Pancreas (tissue), 10 donors: ENCODE data around the gene PPFIBP2. TPM values are rescaled to one million over a fixed set of nuclear protein-coding genes. Genes with fewer than 3 reads are reported as not detected.

ENCODE experiments used
- ATAC-seq, 4 donors: fragments of 200-7000 bp; cut with Tn5 transposase; one replicate each; pipeline versions ENCODE4 v1.8.0 to v1.9.1; 2020; ENCODE audit warnings: mild to moderate bottlenecking in 4 of 4, moderate library complexity in 4 of 4
- DNase-seq, 6 donors: peaks; one replicate each; pipeline ENCODE4 v3.0.0-alpha.2; 2020
- FAIRE-seq: peaks from 2 replicates; lab custom pipeline; 2012; peaks lifted over from hg19 to GRCh38; lab: Jason Lieb, UNC
- H3K27ac ChIP-seq, 4 donors: fragments of 200-600 bp; sonication (generic); 1 replicate in 3 of 4; 2 replicates in 1 of 4; pipeline versions ENCODE4 v1.5.0 to v1.8.0; 2020
- H3K27me3 ChIP-seq, 4 donors: fragments of 200-600 bp; one replicate each; pipeline ENCODE4 v1.8.0; 2021
- H3K36me3 ChIP-seq, 3 donors: fragments of 200-600 bp; sonication (generic) in 1 of 3; one replicate each; pipeline versions ENCODE4 v1.5.0 to v1.8.0; 2020 to 2021
- H3K4me1 ChIP-seq, 3 donors: fragments of 200-600 bp; one replicate each; pipeline ENCODE4 v1.8.0; 2021
- H3K4me3 ChIP-seq, 4 donors: fragments of 200-600 bp; sonication (generic) in 2 of 4; one replicate each; pipeline versions ENCODE4 v1.5.0 to v1.8.0; 2020 to 2021
- H3K9me3 ChIP-seq, 4 donors: fragments of 200-600 bp; one replicate each; pipeline ENCODE4 v1.8.0; 2021
- CTCF ChIP-seq, 4 donors: fragments of 200-600 bp; sonication (generic) in 3 of 4; IDR thresholded peaks; one replicate each; pipeline versions ENCODE4 v1.5.0 to v1.8.0; 2021; ENCODE audit warnings: antibody characterized with exemption in 4 of 4
- WGBS, 2 donors: extraction: QIAGEN DNeasy Blood & Tissue Kit; methylation state at CpG; one replicate each; pipeline ENCODE4 v1.1.7; 2013; 5-methylcytosine and 5-hydroxymethylcytosine counted together
- intact Hi-C, 3 donors: fragments of 100-400 bp; cut with DNase I; formaldehyde crosslinking; loops; one replicate each; pipeline versions ENCODE4 v1.11.1 to v1.14.2; 2022
- polyA plus RNA-seq, 2 donors: library from polyadenylated mRNA; stranded (reverse); fragments of 200-250 nt; gene quantifications; one replicate each; pipeline ENCODE4 v1.2.3, GENCODE V29; 2013
- total RNA-seq, 6 donors: library from RNA; stranded (reverse); fragmentation: NEBNext Ultra II Directional in 4 of 6; extraction: Animal tissue kit (Norgen Biotek cat#: 25700) in 4 of 6; gene quantifications; one replicate each; pipeline versions ENCODE4 v1.2.1 to v1.2.4, GENCODE V29; 2021 to 2023
- donor health status: healthy with polysubstance abuse.
- donor health status: DM: no; HTN: no; CAD: no; lungs with moderate emphysema.
- donor health status: DM: no; HTN: no; CAD: no.
- donor health status: control.
- donor health status: control.
- donor health status: Bipolar disorder and iron deficiency.
- donor health status: DM: yes; HTN: yes; CAD: no.
- donor health status: DM: no; HTN: no; CAD: no.
- donor health status: DM: no; HTN: no; CAD: no.
- donor health status: DM: yes; HTN: yes; CAD: no.

The PPFIBP2 gene
- total and polyA plus RNA-seq, 8 donors, result 8.0 to 24.7 (median 11.4) TPM

GRCh38 chr11:7612056-7612660, 98.4 kb downstream of the PPFIBP2 start:
- DNase-seq (no peak), ATAC-seq (peak; percentile 9 to 52 (median 33)), FAIRE-seq (no peak)
- TF ChIP-seq CTCF (IDR thresholded peaks at IDR 0.05), result no peak
- H3K4me1 ChIP-seq, result peaks cover 30 to 54% (median 35%) of the 10 kb centered on the region in 3 donors
- H3K27ac ChIP-seq, result peak overlapping the region; percentile 10 to 71 (median 44)
- H3K9me3 ChIP-seq, result no peaks in the 10 kb centered on the region
- no peaks in the 10 kb centered on the region for H3K36me3 ChIP-seq
- H3K27me3 ChIP-seq, result no peaks in the 10 kb centered on the region
- intact Hi-C loops, result no loop called here
- no peak overlapping the region for H3K4me3 ChIP-seq
- WGBS, 2 donors, result 30 to 43% methylated on average over 7 of the region's 7 CpGs

DNA sequence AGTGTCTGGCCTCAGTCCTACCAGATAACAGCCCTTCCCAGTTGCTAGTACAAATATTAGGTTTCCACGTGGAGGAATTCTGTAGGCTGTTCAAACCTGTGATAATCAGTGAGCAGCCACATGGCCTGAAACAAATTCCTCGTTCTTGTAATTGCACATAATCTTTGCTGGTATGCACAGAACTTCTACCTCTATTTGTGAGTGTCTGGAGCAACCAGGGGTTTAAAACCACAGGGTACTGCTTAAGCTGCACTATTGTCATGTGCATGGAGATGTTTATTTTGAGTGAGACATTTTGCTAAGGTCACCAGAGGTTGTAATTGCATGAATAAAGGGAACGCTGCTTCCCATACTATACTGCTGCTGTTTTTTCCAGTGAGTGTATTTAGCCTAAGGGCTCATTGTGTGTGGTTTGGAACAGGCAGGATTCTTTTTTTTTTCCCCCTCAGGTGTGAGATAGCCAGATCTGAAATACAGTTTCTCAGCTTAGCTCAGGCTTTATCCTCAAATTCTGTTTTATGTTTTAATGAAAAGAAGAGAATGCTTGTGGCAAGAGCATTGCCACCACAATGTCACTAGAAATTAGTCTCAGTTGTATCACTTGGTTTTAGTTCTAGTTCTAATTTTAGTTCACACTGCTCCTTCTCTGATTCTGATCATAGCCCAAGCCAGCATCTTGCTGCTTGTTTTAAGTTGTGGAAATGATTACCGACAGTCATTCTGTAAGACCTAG, 99.0 kb downstream of the PPFIBP2 start:
- ATAC-seq, result peak; percentile 78 to 89 (median 80)

DNA sequence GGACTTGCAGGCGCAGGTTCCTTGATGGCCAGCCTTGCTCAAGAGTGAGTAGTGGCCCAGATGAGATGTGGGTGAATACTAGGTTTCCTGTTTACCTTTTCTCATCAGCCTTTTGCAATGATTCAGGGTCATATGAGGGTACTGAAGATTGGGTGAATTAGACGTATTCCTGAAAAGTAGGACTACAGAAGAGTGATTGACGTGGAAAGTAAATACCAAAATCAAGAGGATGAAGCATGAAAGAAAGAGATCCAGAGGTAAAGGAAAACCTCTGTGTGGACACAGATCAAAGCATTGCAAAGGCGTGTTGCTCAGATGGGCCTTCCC, 99.6 kb downstream of the PPFIBP2 start:
- no peak for DNase-seq
- H3K4me3 ChIP-seq, result no peak overlapping the region
- ATAC-seq, result no peak
- TF ChIP-seq CTCF (IDR thresholded peaks at IDR 0.05), result no peak
- no peak for FAIRE-seq
- intact Hi-C loops, result no loop called here
- peak overlapping the region in 3 of 4 donors; percentile 20 to 71 (median 68) for H3K27ac ChIP-seq
- H3K9me3 ChIP-seq, result no peaks in the 10 kb centered on the region
- H3K36me3 ChIP-seq, result no peaks in the 10 kb centered on the region
- H3K27me3 ChIP-seq, result no peaks in the 10 kb centered on the region
- peaks cover 30 to 43% (median 35%) of the 10 kb centered on the region in 3 donors for H3K4me1 ChIP-seq
- WGBS, 2 donors, result 69 to 74% methylated on average over 4 of the region's 4 CpGs

More for the DNA sequence above, 99.0 kb downstream of the PPFIBP2 start:
- Histone ChIP-seq H3K27ac (peak overlapping the region; percentile 10 to 71 (median 44)), H3K4me3 (no peak overlapping the region), H3K27me3 (no peaks in the 10 kb centered on the region), H3K36me3 (no peaks in the 10 kb centered on the region), H3K9me3 (no peaks in the 10 kb centered on the region), H3K4me1 (peaks cover 30 to 47% (median 35%) of the 10 kb centered on the region in 3 donors)
- WGBS, 2 donors, result 25 to 31% methylated on average over 4 of the region's 4 CpGs
- DNase-seq, result peak in 2 of 6 donors; percentile 26 to 52
- FAIRE-seq, result no peak
- intact Hi-C loops, result no loop called here
- no peak for TF ChIP-seq CTCF (IDR thresholded peaks at IDR 0.05)

DNA sequence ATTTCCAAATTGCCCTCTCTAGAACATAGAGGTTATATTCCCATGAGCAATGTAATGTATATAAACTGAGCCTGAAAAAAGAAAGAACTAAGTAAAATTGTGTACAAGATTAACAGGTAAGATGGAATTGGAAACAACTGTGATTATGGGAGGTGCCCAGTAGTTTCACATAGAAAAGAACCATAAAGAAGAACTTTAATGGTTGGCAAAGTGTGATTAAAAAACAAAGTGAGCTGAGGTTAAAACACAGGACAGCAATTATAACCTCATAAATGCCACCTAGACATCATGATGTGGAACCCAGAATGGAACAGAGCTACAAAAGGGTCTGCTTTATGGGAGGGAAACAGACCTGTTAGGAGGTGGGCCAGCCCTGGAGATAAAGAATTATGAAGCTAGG, 100.9 kb downstream of the PPFIBP2 start:
- H3K4me1 ChIP-seq, result peaks cover 30 to 41% (median 35%) of the 10 kb centered on the region in 3 donors
- DNase-seq (no peak), ATAC-seq (no peak), FAIRE-seq (no peak)
- H3K27ac ChIP-seq, result peak overlapping the region in 1 of 4 donors; percentile 68
- intact Hi-C loops, result no loop called here
- H3K27me3 ChIP-seq, result no peaks in the 10 kb centered on the region
- no peaks in the 10 kb centered on the region for H3K36me3 ChIP-seq
- no peak for TF ChIP-seq CTCF (IDR thresholded peaks at IDR 0.05)
- no peaks in the 10 kb centered on the region for H3K9me3 ChIP-seq
- no peak overlapping the region for H3K4me3 ChIP-seq

DNA sequence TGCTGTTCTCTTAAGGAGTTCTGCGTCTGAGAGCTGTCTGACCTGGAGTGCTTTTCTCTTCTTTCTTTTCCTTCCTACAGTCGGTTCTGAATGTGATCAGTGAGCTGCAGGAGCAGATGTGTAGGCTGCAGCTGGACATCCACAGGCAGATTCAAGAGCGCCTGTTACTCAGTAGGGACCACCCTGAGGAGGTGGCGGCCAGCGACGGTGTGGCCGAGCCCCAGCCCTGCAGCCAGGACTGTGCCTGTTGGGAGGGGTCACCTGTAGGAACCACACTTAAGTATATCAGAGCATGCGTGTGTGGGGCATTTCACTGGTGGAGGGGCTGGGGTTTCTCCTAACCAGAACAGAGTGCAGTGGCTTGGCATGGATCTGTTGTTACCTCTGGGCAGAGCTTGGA, 103.2 kb downstream of the PPFIBP2 start:
- DNase-seq (no peak), FAIRE-seq (no peak), ATAC-seq (no peak)
- 86 to 95% methylated on average over 8 of the region's 8 CpGs for WGBS, 2 donors
- no peak overlapping the region for H3K27ac ChIP-seq
- no peak for TF ChIP-seq CTCF (IDR thresholded peaks at IDR 0.05)
- H3K4me1 ChIP-seq, result peaks cover 16 to 20% (median 18%) of the 10 kb centered on the region in 3 donors
- no peaks in the 10 kb centered on the region for H3K27me3 ChIP-seq
- no peak overlapping the region for H3K4me3 ChIP-seq
- intact Hi-C loops, result no loop called here
- H3K36me3 ChIP-seq, result peaks cover 0 to 9% (median 2%) of the 10 kb centered on the region in 3 donors
- no peaks in the 10 kb centered on the region for H3K9me3 ChIP-seq
